Measurements from ENCODE around the gene R3HDM2. TPM values are rescaled to one million over a fixed set of nuclear protein-coding genes. Genes with fewer than 3 reads are reported as not detected.

Gene R3HDM2
- polyA plus RNA-seq, 1 donor from 2014 or later, result 11.1 TPM

- Histone ChIP-seq H3K27ac (ENCODE audit: low read length) (no peak overlapping the region), H4K20me1 (ENCODE audit: insufficient read depth) (no peaks in the 10 kb centered on the region), H3K9me2 (ENCODE audit: insufficient read depth, low read length) (no peaks in the 10 kb centered on the region), H3K4me3 (ENCODE audit: low read length) (peak overlapping the region; percentile 51), H3K27me3 (ENCODE audit: insufficient read depth, low read depth, low read length) (peaks cover 98% of the 10 kb centered on the region), H3K9ac (ENCODE audit: low read length) (no peak overlapping the region), H3K4me2 (ENCODE audit: low read length) (no peak overlapping the region), H3K9me3 (ENCODE audit: low read length) (no peaks in the 10 kb centered on the region), H3F3A (ENCODE audit: insufficient read depth, low read length, poor library complexity, severe bottlenecking) (no peaks in the 10 kb centered on the region), H3K36me3 (ENCODE audit: insufficient read depth, low read length) (no peaks in the 10 kb centered on the region), H2AFZ (ENCODE audit: low read depth, low read length) (no peak overlapping the region), H3K79me2 (replicated peaks; ENCODE audit: insufficient read depth, low read length) (no peaks in the 10 kb centered on the region)
- TF ChIP-seq REST (IDR thresholded peaks at IDR 0.05; ENCODE audit: borderline replicate concordance) (no peak), SMC3 (conservative IDR thresholded peaks at IDR 0.05; ENCODE audit: poor library complexity) (no peak), EZH2 (IDR thresholded peaks at IDR 0.05; ENCODE audit: borderline replicate concordance, insufficient read depth, low read length, poor library complexity, severe bottlenecking) (no peak), MXI1 (conservative IDR thresholded peaks at IDR 0.05; ENCODE audit: poor library complexity, severe bottlenecking) (no peak), POLR2AphosphoS5 (IDR thresholded peaks at IDR 0.05) (no peak), TAF1 (IDR thresholded peaks at IDR 0.05; ENCODE audit: low read depth) (no peak), EP300 (conservative IDR thresholded peaks at IDR 0.05; ENCODE audit: poor library complexity, severe bottlenecking) (no peak), RAD21 (conservative IDR thresholded peaks at IDR 0.05) (no peak)
- TF ChIP-seq, protein P1, sequence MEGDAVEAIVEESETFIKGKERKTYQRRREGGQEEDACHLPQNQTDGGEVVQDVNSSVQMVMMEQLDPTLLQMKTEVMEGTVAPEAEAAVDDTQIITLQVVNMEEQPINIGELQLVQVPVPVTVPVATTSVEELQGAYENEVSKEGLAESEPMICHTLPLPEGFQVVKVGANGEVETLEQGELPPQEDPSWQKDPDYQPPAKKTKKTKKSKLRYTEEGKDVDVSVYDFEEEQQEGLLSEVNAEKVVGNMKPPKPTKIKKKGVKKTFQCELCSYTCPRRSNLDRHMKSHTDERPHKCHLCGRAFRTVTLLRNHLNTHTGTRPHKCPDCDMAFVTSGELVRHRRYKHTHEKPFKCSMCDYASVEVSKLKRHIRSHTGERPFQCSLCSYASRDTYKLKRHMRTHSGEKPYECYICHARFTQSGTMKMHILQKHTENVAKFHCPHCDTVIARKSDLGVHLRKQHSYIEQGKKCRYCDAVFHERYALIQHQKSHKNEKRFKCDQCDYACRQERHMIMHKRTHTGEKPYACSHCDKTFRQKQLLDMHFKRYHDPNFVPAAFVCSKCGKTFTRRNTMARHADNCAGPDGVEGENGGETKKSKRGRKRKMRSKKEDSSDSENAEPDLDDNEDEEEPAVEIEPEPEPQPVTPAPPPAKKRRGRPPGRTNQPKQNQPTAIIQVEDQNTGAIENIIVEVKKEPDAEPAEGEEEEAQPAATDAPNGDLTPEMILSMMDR (IDR thresholded peaks at IDR 0.05; ENCODE audit: poor library complexity, severe bottlenecking), result no peak
Observed at GRCh38 chr12:57220770-57221168, 210.1 kb downstream of the R3HDM2 start.

- Histone ChIP-seq H3K9ac (ENCODE audit: low read length) (peak overlapping the region; percentile 5), H2AFZ (ENCODE audit: low read depth, low read length) (no peak overlapping the region), H3F3A (ENCODE audit: insufficient read depth, low read length, poor library complexity, severe bottlenecking) (no peaks in the 10 kb centered on the region), H4K20me1 (ENCODE audit: insufficient read depth) (no peaks in the 10 kb centered on the region), H3K4me3 (ENCODE audit: low read length) (peak overlapping the region; percentile 51), H3K27me3 (ENCODE audit: insufficient read depth, low read depth, low read length) (peaks cover 98% of the 10 kb centered on the region), H3K27ac (ENCODE audit: low read length) (no peak overlapping the region), H3K9me3 (ENCODE audit: low read length) (no peaks in the 10 kb centered on the region), H3K4me2 (ENCODE audit: low read length) (no peak overlapping the region), H3K9me2 (ENCODE audit: insufficient read depth, low read length) (no peaks in the 10 kb centered on the region), H3K36me3 (ENCODE audit: insufficient read depth, low read length) (no peaks in the 10 kb centered on the region), H3K79me2 (replicated peaks; ENCODE audit: insufficient read depth, low read length) (no peaks in the 10 kb centered on the region)
- TF ChIP-seq, protein P1 (IDR thresholded peaks at IDR 0.05; ENCODE audit: poor library complexity, severe bottlenecking), result no peak
- TF ChIP-seq EP300 (conservative IDR thresholded peaks at IDR 0.05; ENCODE audit: poor library complexity, severe bottlenecking) (no peak), TAF1 (IDR thresholded peaks at IDR 0.05; ENCODE audit: low read depth) (no peak), SMC3 (conservative IDR thresholded peaks at IDR 0.05; ENCODE audit: poor library complexity) (no peak), POLR2AphosphoS5 (IDR thresholded peaks at IDR 0.05) (no peak), MXI1 (conservative IDR thresholded peaks at IDR 0.05; ENCODE audit: poor library complexity, severe bottlenecking) (no peak), REST (IDR thresholded peaks at IDR 0.05; ENCODE audit: borderline replicate concordance) (no peak), RAD21 (conservative IDR thresholded peaks at IDR 0.05) (no peak), EZH2 (IDR thresholded peaks at IDR 0.05; ENCODE audit: borderline replicate concordance, insufficient read depth, low read length, poor library complexity, severe bottlenecking) (no peak)
Observed at GRCh38 chr12:57219993-57220754, 210.7 kb downstream of the R3HDM2 start.

Measured in neural cell (in vitro differentiated cells).